Thoracic aorta (tissue), 2 donors: Measurements from ENCODE around the gene KIT. TPM values are rescaled to one million over a fixed set of nuclear protein-coding genes. Genes with fewer than 3 reads are reported as not detected.
A peak's percentile ranks its signal among the peaks of the same experiment; 100 is the strongest.

Experiments
- ATAC-seq: fragments of 150-250 bp; one replicate; pipeline ENCODE4 v1.8.0; 2017; ENCODE audit warnings: low read depth; ENCODE audit not compliant: insufficient number of reproducible peaks, low FRiP score
- DNase-seq: peaks from one replicate; pipeline ENCODE4 v3.0.0-alpha.2; 2020; ENCODE audit warnings: low spot score
- H3K27ac ChIP-seq, 2 donors: fragments of 200-600 bp; sonication (generic); 1 replicate in 1 of 2; 2 replicates in 1 of 2; pipeline ENCODE4 v1.5.1; 2016; ENCODE audit warnings: mild to moderate bottlenecking in 2 of 2, moderate library complexity in 2 of 2
- H3K27me3 ChIP-seq: fragments of 200-600 bp; sonication (generic); replicated peaks from 2 replicates; pipeline ENCODE4 v1.6.0; 2016; ENCODE audit warnings: mild to moderate bottlenecking; ENCODE audit not compliant: insufficient read depth
- H3K36me3 ChIP-seq: fragments of 200-600 bp; sonication (generic); one replicate; pipeline ENCODE4 v1.5.1; 2016
- H3K4me1 ChIP-seq, 2 donors: fragments of 200-600 bp; sonication (generic); 1 replicate in 1 of 2; 2 replicates in 1 of 2; pipeline versions ENCODE4 v1.5.1 to v1.6.0; 2016; ENCODE audit warnings: low read depth in 2 of 2, mild to moderate bottlenecking in 1 of 2; ENCODE audit not compliant: control insufficient read depth in 1 of 2
- H3K4me3 ChIP-seq: fragments of 200-600 bp; sonication (generic); 2 replicates; pipeline ENCODE4 v1.5.1; 2016; ENCODE audit warnings: mild to moderate bottlenecking
- H3K9me3 ChIP-seq: fragments of 200-600 bp; sonication (generic); 2 replicates; pipeline ENCODE4 v1.5.1; 2016
- total RNA-seq, 2 donors: library from RNA; depleted of rRNA; stranded (reverse); fragments of >200 nt; gene quantifications; one replicate each; pipeline versions ENCODE4 v1.1.0 to v1.2.3, GENCODE V29; 2016
- TF ChIP-seq, protein P1 (sequence below): fragments of 200-600 bp; sonication (generic); IDR thresholded peaks from one replicate; pipeline ENCODE4 v1.5.1; 2019; ENCODE audit warnings: antibody characterized with exemption

KIT gene
- 10 to 100 TPM; 17.6 to 33.8 TPM for total RNA-seq

DNA sequence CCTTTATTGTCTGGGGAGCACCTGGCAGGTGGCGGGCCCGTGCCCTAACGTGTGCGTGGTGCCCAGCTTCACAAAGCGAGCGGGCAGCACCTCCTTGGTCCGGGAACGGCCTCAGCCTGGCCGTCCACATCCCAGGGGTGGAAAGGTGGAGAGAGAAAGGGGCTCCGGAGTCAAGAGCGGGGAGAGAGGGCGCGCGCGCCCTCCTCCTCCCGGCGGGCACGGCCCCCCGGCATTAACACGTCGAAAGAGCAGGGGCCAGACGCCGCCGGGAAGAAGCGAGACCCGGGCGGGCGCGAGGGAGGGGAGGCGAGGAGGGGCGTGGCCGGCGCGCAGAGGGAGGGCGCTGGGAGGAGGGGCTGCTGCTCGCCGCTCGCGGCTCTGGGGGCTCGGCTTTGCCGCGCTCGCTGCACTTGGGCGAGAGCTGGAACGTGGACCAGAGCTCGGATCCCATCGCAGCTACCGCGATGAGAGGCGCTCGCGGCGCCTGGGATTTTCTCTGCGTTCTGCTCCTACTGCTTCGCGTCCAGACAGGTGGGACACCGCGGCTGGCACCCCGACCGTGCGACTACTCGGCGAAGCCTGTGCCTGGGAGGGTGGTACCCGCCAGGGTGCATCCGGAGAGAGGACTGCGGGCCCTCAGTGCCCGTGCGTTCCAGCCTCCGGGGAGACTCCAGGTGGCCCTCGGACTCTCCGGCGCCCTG is at the start of gene KIT:
TSS of gene KIT (plus strand) at position 407 of the 701 bp plus-strand sequence. CDS start at position 465, 58 bp downstream.
- Histone ChIP-seq H3K36me3 (no peaks in the 10 kb centered on the region), H3K4me3 (peak within 1 kb of the TSS; percentile 82), H3K9me3 (no peaks in the 10 kb centered on the region), H3K27me3 (no peaks in the 10 kb centered on the region), H3K27ac (peak within 1 kb of the TSS; percentile 34 to 62), H3K4me1 (peaks cover 7 to 16% of the 10 kb centered on the region in 2 donors)
- TF ChIP-seq, protein P1, sequence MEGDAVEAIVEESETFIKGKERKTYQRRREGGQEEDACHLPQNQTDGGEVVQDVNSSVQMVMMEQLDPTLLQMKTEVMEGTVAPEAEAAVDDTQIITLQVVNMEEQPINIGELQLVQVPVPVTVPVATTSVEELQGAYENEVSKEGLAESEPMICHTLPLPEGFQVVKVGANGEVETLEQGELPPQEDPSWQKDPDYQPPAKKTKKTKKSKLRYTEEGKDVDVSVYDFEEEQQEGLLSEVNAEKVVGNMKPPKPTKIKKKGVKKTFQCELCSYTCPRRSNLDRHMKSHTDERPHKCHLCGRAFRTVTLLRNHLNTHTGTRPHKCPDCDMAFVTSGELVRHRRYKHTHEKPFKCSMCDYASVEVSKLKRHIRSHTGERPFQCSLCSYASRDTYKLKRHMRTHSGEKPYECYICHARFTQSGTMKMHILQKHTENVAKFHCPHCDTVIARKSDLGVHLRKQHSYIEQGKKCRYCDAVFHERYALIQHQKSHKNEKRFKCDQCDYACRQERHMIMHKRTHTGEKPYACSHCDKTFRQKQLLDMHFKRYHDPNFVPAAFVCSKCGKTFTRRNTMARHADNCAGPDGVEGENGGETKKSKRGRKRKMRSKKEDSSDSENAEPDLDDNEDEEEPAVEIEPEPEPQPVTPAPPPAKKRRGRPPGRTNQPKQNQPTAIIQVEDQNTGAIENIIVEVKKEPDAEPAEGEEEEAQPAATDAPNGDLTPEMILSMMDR = no peak
- ATAC-seq = peak; percentile 29
- no peak for DNase-seq

DNA sequence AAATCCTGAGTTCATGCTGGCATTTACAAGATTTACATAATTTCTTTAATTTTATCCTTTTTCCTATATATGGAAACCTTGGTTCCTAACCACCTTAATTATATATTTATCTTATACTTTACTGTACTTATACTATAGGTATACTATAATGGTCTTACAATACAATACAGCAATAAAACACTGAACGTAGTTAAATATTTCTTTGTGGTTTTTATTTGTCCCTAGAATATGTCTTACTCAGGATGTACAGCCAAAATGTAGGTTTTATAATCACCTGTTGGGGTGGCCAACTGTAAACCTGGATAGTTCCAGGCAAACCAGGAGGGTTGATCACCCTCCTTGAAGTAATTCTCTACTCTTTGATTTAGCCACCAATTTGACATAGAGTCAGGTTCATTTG is 48.4 kb upstream of the KIT start:
- DNase-seq = no peak
- H3K27ac ChIP-seq = no peak overlapping the region
- TF ChIP-seq, protein P1 = no peak
- H3K36me3 ChIP-seq = no peaks in the 10 kb centered on the region
- no peaks in the 10 kb centered on the region for H3K9me3 ChIP-seq
- ATAC-seq = no peak
- H3K27me3 ChIP-seq = no peaks in the 10 kb centered on the region
- H3K4me1 ChIP-seq = no peaks in the 10 kb centered on the region
- H3K4me3 ChIP-seq = no peak overlapping the region

DNA sequence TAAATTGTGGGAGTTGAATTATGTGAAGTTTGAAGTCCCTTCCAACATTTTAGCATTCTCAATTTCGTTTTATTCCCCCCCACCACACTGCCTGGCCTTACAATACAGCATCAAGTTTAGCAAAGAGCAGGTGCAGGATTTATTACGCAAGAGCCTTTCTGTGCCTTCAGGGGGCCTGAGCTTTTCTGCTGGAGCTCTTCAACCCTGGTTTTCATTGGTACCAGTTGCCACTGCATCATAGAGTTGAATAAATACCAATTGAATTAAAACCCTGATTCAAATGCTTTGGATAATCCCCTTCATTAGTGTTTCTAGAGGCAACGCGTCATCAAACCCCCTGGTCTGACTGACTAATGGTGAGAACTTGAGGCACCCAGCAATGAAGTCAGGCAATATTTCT is 43.6 kb upstream of the KIT start:
- Histone ChIP-seq H3K9me3 (no peaks in the 10 kb centered on the region), H3K27ac (no peak overlapping the region), H3K4me3 (no peak overlapping the region), H3K36me3 (no peaks in the 10 kb centered on the region), H3K27me3 (no peaks in the 10 kb centered on the region), H3K4me1 (no peaks in the 10 kb centered on the region)
- TF ChIP-seq, protein P1 = no peak
- DNase-seq (no peak), ATAC-seq (no peak)

- no peaks in the 10 kb centered on the region for H3K9me3 ChIP-seq
- DNase-seq = no peak
- TF ChIP-seq, protein P1 = no peak
- no peak overlapping the region for H3K27ac ChIP-seq
- H3K4me1 ChIP-seq = peaks cover 4 to 7% of the 10 kb centered on the region in 2 donors
- H3K4me3 ChIP-seq = no peak overlapping the region
- no peak for ATAC-seq
- no peaks in the 10 kb centered on the region for H3K36me3 ChIP-seq
- H3K27me3 ChIP-seq = no peaks in the 10 kb centered on the region
These were observed 37.0 kb upstream of the KIT start for GRCh38 chr4:54620773-54621172.

GRCh38 chr4:54625391-54625790 is 32.4 kb upstream of the KIT start:
- ATAC-seq (no peak), DNase-seq (no peak)
- TF ChIP-seq, protein P1 = no peak
- Histone ChIP-seq H3K36me3 (no peaks in the 10 kb centered on the region), H3K27ac (peak overlapping the region; percentile 1 to 38), H3K9me3 (no peaks in the 10 kb centered on the region), H3K27me3 (no peaks in the 10 kb centered on the region), H3K4me3 (no peak overlapping the region), H3K4me1 (peaks cover 6 to 15% of the 10 kb centered on the region in 2 donors)
